ENCODE data around the gene SH2D4B. TPM values are rescaled to one million over a fixed set of nuclear protein-coding genes. Genes with fewer than 3 reads are reported as not detected.

SH2D4B gene
- total RNA-seq, 1 experiment from 2014 or later, result 0.10 TPM

DNA sequence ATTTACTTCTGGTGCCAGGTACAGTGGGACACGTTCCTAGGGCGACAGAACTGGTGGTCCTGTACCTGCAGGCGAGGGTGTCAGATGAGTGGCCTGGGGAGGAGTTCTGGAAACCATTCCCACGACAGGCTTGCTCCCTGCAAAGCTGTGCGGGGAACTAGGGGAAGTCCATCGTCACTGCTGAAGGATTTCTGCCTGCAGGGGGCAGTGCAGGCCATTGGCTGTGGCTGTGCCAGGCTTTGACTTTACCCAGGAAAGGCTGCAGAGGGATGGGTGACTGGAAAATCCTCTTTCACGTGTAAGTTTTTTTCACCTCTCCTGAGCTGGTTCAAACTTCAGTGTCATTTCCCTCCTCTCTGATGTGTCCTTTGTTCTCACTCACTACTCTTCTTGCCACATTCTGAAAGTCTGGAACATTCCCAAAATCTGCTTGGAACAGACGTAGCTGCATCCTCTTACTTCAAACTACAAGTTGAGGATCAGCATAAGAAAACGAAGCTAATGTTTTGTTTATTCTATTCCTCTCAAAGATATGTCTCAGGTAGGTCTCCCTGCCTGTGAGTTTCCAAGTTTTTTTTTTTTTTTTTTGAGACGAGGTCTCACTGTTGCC lies 126.5 kb downstream of the SH2D4B start:
- Histone ChIP-seq H3K4me3 (ENCODE audit: low read depth in 2 of 2, low read length in 2 of 2) (no peak overlapping the region), H3K36me3 (ENCODE audit: control insufficient read depth, insufficient read depth, low read length) (no peaks in the 10 kb centered on the region), H3K27me3 (ENCODE audit: control insufficient read depth, insufficient read depth, low read length) (no peaks in the 10 kb centered on the region), H3K9me3 (ENCODE audit: control insufficient read depth, insufficient read depth, low read depth, low read length) (no peaks in the 10 kb centered on the region), H3K4me1 (ENCODE audit: control insufficient read depth, insufficient read depth, low read length) (0 out of 2 replicates have a peak, but pooled peaks cover 3% of the 10 kb centered on the region), H3K27ac (ENCODE audit: low read length) (no peak overlapping the region)
- DNase-seq (ENCODE audit: low read depth, low spot score) (peak; percentile 52), ATAC-seq (peak; percentile 87)
- in situ Hi-C loops (cut with HindIII; ENCODE audit: low pct_unique_long_range_greater_than_20kb, low sequenced_read_pairs), result no loop called here
- ChIA-PET CTCF (interaction anchor here (0.6 to 1.4 kb wide), 5 partner anchors 67 to 516 kb away, joined by 3 to 6 read pairs (median 4); no protein-coding TSS in a partner anchor), POLR2A (interaction anchor here (0.6 kb wide), 1 partner anchor 117 kb away, joined by 3 read pairs; no protein-coding TSS in a partner anchor)
- BruUV-seq (replicated peaks), result no TSS peak
- TF ChIP-seq, protein P1, sequence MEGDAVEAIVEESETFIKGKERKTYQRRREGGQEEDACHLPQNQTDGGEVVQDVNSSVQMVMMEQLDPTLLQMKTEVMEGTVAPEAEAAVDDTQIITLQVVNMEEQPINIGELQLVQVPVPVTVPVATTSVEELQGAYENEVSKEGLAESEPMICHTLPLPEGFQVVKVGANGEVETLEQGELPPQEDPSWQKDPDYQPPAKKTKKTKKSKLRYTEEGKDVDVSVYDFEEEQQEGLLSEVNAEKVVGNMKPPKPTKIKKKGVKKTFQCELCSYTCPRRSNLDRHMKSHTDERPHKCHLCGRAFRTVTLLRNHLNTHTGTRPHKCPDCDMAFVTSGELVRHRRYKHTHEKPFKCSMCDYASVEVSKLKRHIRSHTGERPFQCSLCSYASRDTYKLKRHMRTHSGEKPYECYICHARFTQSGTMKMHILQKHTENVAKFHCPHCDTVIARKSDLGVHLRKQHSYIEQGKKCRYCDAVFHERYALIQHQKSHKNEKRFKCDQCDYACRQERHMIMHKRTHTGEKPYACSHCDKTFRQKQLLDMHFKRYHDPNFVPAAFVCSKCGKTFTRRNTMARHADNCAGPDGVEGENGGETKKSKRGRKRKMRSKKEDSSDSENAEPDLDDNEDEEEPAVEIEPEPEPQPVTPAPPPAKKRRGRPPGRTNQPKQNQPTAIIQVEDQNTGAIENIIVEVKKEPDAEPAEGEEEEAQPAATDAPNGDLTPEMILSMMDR (IDR thresholded peaks at IDR 0.05), result peak; percentile 95
- TF ChIP-seq, protein P2, sequence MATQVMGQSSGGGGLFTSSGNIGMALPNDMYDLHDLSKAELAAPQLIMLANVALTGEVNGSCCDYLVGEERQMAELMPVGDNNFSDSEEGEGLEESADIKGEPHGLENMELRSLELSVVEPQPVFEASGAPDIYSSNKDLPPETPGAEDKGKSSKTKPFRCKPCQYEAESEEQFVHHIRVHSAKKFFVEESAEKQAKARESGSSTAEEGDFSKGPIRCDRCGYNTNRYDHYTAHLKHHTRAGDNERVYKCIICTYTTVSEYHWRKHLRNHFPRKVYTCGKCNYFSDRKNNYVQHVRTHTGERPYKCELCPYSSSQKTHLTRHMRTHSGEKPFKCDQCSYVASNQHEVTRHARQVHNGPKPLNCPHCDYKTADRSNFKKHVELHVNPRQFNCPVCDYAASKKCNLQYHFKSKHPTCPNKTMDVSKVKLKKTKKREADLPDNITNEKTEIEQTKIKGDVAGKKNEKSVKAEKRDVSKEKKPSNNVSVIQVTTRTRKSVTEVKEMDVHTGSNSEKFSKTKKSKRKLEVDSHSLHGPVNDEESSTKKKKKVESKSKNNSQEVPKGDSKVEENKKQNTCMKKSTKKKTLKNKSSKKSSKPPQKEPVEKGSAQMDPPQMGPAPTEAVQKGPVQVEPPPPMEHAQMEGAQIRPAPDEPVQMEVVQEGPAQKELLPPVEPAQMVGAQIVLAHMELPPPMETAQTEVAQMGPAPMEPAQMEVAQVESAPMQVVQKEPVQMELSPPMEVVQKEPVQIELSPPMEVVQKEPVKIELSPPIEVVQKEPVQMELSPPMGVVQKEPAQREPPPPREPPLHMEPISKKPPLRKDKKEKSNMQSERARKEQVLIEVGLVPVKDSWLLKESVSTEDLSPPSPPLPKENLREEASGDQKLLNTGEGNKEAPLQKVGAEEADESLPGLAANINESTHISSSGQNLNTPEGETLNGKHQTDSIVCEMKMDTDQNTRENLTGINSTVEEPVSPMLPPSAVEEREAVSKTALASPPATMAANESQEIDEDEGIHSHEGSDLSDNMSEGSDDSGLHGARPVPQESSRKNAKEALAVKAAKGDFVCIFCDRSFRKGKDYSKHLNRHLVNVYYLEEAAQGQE (IDR thresholded peaks at IDR 0.05; ENCODE audit: insufficient read depth in 1 of 2, low read depth in 2 of 2, low read length in 1 of 2), result no peak
- TF ChIP-seq SIN3A (IDR thresholded peaks at IDR 0.05; ENCODE audit: borderline replicate concordance, insufficient read depth, low read depth, low read length) (no peak), TCF7L2 (IDR thresholded peaks at IDR 0.05; ENCODE audit: low read depth, low read length) (no peak), POLR2AphosphoS5 (IDR thresholded peaks at IDR 0.05; ENCODE audit: low read depth, low read length) (no peak)
- intact Hi-C loops (cut with micrococcal nuclease; ENCODE audit: unreplicated experiment), result loop anchor here (5.0 to 10.0 kb wide), 2 partner anchors 219 to 258 kb away; no protein-coding TSS in a partner anchor

DNA sequence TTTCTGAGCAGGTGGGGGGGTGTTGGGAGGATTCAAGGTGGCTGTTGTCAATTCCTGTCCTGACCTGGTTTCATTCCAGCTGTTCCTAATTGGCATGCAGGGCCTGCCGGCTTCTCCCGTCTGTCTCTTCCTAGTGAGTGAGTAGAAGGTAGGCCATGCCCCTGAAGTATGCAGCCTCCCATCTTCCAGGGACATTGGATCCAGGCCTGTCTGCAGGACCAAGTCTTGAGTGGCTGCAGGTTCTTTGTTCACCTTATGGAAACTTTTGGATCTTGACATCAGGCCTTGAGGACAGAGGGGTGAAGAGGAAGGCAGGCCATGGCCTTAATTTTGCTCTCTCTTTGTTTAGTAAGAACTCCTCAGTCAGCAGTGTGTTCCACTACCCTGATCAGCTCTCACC lies 131.8 kb downstream of the SH2D4B start:
- no peaks in the 10 kb centered on the region for H3K36me3 ChIP-seq (ENCODE audit: control insufficient read depth, insufficient read depth, low read length)
- in situ Hi-C loops (cut with HindIII; ENCODE audit: low pct_unique_long_range_greater_than_20kb, low sequenced_read_pairs) (no loop called here), intact Hi-C loops (cut with micrococcal nuclease; ENCODE audit: unreplicated experiment) (loop anchor here (10.0 kb wide), 1 partner anchor 225 kb away; no protein-coding TSS in a partner anchor)
- POLR2A ChIA-PET, result no interaction called here
- H3K9me3 ChIP-seq (ENCODE audit: control insufficient read depth, insufficient read depth, low read depth, low read length), result no peaks in the 10 kb centered on the region
- H3K27ac ChIP-seq (ENCODE audit: low read length), result no peak overlapping the region
- no TSS peak for BruUV-seq (replicated peaks)
- no peak for DNase-seq (ENCODE audit: low read depth, low spot score)
- H3K27me3 ChIP-seq (ENCODE audit: control insufficient read depth, insufficient read depth, low read length), result peaks cover 3% of the 10 kb centered on the region; the same call in 1 of the 2 replicates
- H3K4me1 ChIP-seq (ENCODE audit: control insufficient read depth, insufficient read depth, low read length), result no peaks in the 10 kb centered on the region
- H3K4me3 ChIP-seq (ENCODE audit: low read depth in 2 of 2, low read length in 2 of 2), result no peak overlapping the region
- TF ChIP-seq POLR2AphosphoS5 (IDR thresholded peaks at IDR 0.05; ENCODE audit: low read depth, low read length) (no peak), SIN3A (IDR thresholded peaks at IDR 0.05; ENCODE audit: borderline replicate concordance, insufficient read depth, low read depth, low read length) (no peak), TCF7L2 (IDR thresholded peaks at IDR 0.05; ENCODE audit: low read depth, low read length) (no peak)
- TF ChIP-seq, protein P2 (IDR thresholded peaks at IDR 0.05; ENCODE audit: insufficient read depth in 1 of 2, low read depth in 2 of 2, low read length in 1 of 2), result no peak
- TF ChIP-seq, protein P1 (IDR thresholded peaks at IDR 0.05), result no peak
- no peak for ATAC-seq
- CTCF ChIA-PET, result no interaction called here
